Activated CD4-positive, CD25-positive, alpha-beta regulatory T cell (primary cell): ENCODE results near the gene PRKAA1.

Experiments
- DNase-seq, 4 experiments: peaks; one replicate each; lab custom pipeline; 2025; lab: John Stamatoyannopoulos, UW

PRKAA1 gene

GRCh38 chr5:40798012-40798800, at the start of gene PRKAA1:
PRKAA1 (minus strand) TSS chr5:40798374; CDS start chr5:40798189, 185 bp downstream.
- peak; percentile 70 to 88 (median 86) for DNase-seq

GRCh38 chr5:40847525-40847924, 49.4 kb upstream of the PRKAA1 start:
- DNase-seq, result no peak

GRCh38 chr5:40846371-40846770, 48.2 kb upstream of the PRKAA1 start:
- DNase-seq, result no peak

- no peak for DNase-seq
These were observed 46.4 kb upstream of the PRKAA1 start for GRCh38 chr5:40844565-40844964.

GRCh38 chr5:40842351-40842750, 44.2 kb upstream of the PRKAA1 start:
- DNase-seq, result no peak

- DNase-seq, result no peak
These were observed 43.1 kb upstream of the PRKAA1 start, which contains the start of gene CARD6 for GRCh38 chr5:40841068-40841805. CARD6 (plus strand) TSS chr5:40841367; CDS start chr5:40841383, 16 bp downstream.

GRCh38 chr5:40838086-40838485, 39.9 kb upstream of the PRKAA1 start:
- no peak for DNase-seq

GRCh38 chr5:40834849-40835787, 36.9 kb upstream of the PRKAA1 start, which contains the start of gene RPL37:
RPL37 (minus strand) TSS chr5:40835222; CDS start chr5:40835185, 37 bp downstream.
- peak; percentile 71 to 85 (median 82) for DNase-seq

- DNase-seq, result peak in 1 of 4 experiments; percentile 5
These were observed 36.2 kb upstream of the PRKAA1 start for GRCh38 chr5:40834391-40834848.

- DNase-seq, result no peak
These were observed 35.6 kb upstream of the PRKAA1 start for GRCh38 chr5:40833712-40834229.

- no peak for DNase-seq
These were observed 34.2 kb upstream of the PRKAA1 start for GRCh38 chr5:40832345-40832744.

GRCh38 chr5:40831346-40832210, 33.4 kb upstream of the PRKAA1 start:
- DNase-seq, result no peak

- no peak for DNase-seq
These were observed 31.8 kb upstream of the PRKAA1 start for GRCh38 chr5:40829748-40830533.

- no peak for DNase-seq
These were observed 30.8 kb upstream of the PRKAA1 start for GRCh38 chr5:40828690-40829661.

GRCh38 chr5:40828021-40828631, 30.0 kb upstream of the PRKAA1 start:
- DNase-seq, result no peak

- no peak for DNase-seq
These were observed 29.2 kb upstream of the PRKAA1 start for GRCh38 chr5:40827188-40827977.

GRCh38 chr5:40826489-40827187, 28.5 kb upstream of the PRKAA1 start:
- DNase-seq, result no peak
